Measurements from ENCODE around the gene GTF2H2. TPM values are rescaled to one million over a fixed set of nuclear protein-coding genes. Genes with fewer than 3 reads are reported as not detected.
"Not testable (repeated sequence)": the region's sequence is repeated elsewhere in the genome, so short reads cannot be mapped to it uniquely, and the experiment has no call there.

GTF2H2 gene
- total RNA-seq (ENCODE audit: low replicate concordance) = 33.2 and 43.5 TPM in 2 replicates

DNA sequence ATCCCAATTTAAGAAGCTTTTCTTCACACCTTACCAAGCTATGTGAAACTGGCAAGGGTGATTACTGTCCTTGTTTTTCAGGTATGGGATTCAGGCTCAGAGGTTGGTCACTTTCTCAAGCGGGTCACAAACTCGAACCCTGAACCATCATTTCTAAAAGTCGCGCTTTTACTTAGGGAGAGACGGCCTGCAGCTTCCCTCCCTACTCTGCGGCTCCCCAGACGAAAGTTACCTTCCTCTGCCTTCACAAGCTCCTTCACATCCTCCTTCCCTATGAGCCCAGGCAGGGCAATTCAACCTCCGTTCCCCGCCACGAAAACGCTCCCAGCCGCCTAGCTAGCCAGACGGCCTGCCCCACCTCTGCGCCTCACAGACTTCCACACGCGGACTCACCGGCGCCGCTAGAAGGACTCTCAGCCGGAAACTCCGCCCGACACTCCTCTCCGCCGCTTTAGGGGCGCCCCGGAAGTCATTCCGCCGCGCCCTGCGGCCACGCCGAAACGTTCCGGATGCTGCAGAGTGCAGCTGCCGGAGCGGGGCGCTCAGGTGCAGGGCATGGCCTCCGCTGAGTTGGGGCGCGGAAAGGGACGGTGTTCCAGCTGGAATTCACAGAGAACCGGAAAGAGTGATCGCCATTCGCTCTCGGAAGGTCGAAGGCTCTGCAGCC, at the start of gene GTF2H2:
Gene GTF2H2 (minus strand): TSS at position 415 of the 667 bp plus-strand sequence. CDS start 4,913 bp downstream, outside the sequence.
- not testable (repeated sequence) for DNase-seq (ENCODE audit: low read depth); H3K4me3 ChIP-seq (ENCODE audit: low read depth, low read length)

- H3K4me3 ChIP-seq (ENCODE audit: low read depth, low read length); DNase-seq (ENCODE audit: low read depth): not testable (repeated sequence)
These were observed 42.3 kb upstream of the GTF2H2 start for GRCh38 chr5:71109730-71110275.

DNA sequence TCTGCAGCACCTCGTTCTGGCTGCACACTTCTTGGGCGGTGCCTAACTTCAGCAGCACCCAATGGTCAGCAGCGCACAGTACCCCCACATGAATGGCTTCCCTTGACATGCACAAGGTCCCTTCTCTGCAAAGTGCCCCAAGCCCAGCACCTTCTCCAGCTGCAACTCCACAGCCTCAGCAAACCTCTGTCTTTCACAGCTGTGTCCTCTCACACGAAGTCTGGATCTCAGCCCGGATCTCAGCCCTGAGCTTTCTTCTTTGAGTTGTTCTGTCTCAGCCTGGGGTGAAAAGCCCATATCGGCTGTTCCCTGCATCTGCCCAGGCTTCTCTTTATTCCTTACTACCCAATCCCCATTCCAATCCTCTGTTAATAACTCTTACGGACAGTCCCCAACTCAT, 32.5 kb upstream of the GTF2H2 start:
- not testable (repeated sequence) for H3K4me3 ChIP-seq (ENCODE audit: low read depth, low read length); DNase-seq (ENCODE audit: low read depth)

DNA sequence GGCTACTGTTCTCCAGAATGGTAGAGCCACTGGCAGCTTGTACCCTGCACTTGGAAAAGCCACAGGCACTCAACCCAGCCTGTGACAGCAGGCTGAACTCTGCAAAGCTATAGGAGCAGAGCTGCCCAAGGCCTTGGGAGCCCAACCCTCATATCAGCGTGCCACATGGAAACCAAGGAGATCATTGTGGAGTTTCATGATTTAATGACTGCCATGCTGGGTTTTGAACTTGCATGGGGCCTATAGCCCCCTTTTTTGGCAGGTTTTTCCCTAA, 30.4 kb upstream of the GTF2H2 start:
- not testable (repeated sequence) for DNase-seq (ENCODE audit: low read depth); H3K4me3 ChIP-seq (ENCODE audit: low read depth, low read length)

DNA sequence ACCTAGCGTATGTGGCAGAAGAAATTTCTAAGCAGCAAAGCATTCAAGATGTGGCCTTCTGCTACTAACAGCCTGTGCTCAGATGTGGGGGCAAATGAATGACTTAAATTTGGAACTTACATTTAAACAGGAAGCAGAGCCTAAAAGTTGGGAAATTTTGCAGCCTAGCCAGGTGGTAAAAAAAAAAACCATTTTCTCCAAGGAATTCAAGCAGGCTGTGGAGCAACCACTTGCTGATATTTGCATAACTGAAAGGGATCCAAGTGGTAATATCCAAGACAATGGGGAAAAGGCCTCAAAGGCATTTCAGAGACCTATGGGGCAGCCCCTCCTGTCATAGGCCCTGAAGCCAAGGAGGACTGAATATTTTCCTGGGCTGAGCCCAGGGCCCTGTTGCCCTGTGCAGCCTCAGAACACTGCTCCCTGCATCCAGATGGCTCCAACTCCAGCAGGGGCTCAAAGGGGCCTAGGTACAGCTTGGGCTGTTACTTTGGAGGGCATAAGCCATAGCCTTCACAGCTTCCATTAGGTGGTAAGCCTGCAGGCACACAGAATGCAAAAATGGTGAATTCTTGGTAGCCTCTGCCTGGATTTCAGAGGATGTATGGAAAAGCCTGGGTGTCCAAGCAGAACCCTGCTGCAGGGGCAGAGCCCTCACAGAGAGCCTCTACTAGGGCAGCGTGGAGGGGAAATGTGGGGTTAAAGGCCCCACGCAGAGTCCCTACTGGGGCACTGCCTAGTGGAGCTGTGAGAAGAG, 29.9 kb upstream of the GTF2H2 start:
- not testable (repeated sequence) for H3K4me3 ChIP-seq (ENCODE audit: low read depth, low read length); DNase-seq (ENCODE audit: low read depth)

- not testable (repeated sequence) for H3K4me3 ChIP-seq (ENCODE audit: low read depth, low read length); DNase-seq (ENCODE audit: low read depth)
These were observed 22.3 kb upstream of the GTF2H2 start for GRCh38 chr5:71089773-71090172.

- DNase-seq (ENCODE audit: low read depth); H3K4me3 ChIP-seq (ENCODE audit: low read depth, low read length): not testable (repeated sequence)
These were observed 21.3 kb upstream of the GTF2H2 start for GRCh38 chr5:71088754-71089153.

DNA sequence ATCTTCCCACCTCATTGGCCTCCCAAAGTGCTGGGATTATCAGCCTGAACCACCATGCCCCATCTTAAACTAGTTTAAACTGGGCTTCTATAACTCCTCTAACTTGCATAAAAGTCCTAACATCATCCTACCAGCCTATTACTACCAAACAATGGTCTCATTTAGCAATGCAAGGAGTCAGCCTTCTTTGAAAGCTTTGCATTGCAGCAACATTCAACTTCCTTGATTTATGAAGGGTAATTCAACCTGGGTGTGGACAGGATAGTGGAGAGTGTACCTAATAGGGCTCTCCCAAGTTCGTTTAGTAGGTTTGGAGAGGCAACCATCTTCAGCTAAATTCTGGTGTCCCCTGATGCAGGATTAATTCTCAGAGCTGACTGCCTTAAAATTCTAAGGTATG, 18.7 kb upstream of the GTF2H2 start:
- DNase-seq (ENCODE audit: low read depth); H3K4me3 ChIP-seq (ENCODE audit: low read depth, low read length): not testable (repeated sequence)

- not testable (repeated sequence) for H3K4me3 ChIP-seq (ENCODE audit: low read depth, low read length); DNase-seq (ENCODE audit: low read depth)
These were observed 17.0 kb upstream of the GTF2H2 start for GRCh38 chr5:71084280-71085063.

DNA sequence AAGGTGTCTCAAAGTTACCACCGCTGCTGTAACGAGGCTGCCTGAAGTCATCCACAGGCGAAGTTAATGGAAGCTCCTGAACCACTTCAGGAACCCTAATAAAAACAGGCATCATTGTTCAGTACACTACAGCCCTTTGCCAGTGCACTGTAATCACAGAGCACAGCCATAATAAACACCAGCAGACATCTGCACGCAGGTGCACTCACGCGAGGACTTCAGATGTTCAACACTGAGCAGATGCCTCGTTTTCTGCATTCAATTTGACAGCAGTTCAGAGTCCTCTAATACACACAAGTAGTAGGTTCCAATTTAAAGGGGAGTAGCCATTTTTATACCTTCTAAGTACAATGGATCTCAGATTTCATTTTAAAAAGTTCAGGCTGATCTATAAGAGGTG, 15.4 kb upstream of the GTF2H2 start:
- H3K4me3 ChIP-seq (ENCODE audit: low read depth, low read length); DNase-seq (ENCODE audit: low read depth): not testable (repeated sequence)

- not testable (repeated sequence) for DNase-seq (ENCODE audit: low read depth); H3K4me3 ChIP-seq (ENCODE audit: low read depth, low read length)
These were observed 14.9 kb upstream of the GTF2H2 start for GRCh38 chr5:71082340-71082739.

GRCh38 chr5:71061322-71061721, 6.2 kb downstream of the GTF2H2 start:
- not testable (repeated sequence) for H3K4me3 ChIP-seq (ENCODE audit: low read depth, low read length); DNase-seq (ENCODE audit: low read depth)

GRCh38 chr5:71059426-71059825, 8.1 kb downstream of the GTF2H2 start:
- H3K4me3 ChIP-seq (ENCODE audit: low read depth, low read length); DNase-seq (ENCODE audit: low read depth): not testable (repeated sequence)

GRCh38 chr5:71044808-71045207, 22.7 kb downstream of the GTF2H2 start:
- DNase-seq (ENCODE audit: low read depth); H3K4me3 ChIP-seq (ENCODE audit: low read depth, low read length): not testable (repeated sequence)

DNA sequence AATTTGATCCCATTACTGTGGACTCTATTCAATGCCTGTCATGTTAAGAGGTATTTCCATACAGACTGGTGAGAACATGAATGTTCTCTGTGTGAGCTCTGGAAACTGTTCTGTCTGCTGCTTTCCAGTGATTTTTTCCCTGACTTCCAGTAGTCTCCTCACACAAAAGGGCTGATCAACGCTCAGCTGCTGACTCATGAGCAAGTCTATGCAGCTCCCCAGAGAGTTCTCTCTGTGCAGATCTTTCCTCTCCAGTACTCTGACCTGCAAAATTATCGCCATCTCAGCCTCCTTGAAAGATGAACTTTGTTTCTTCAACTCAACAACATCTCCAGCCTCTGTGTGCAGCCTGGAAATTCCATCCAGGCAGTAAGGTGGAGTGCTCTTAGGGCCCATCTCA, 23.3 kb downstream of the GTF2H2 start:
- not testable (repeated sequence) for DNase-seq (ENCODE audit: low read depth); H3K4me3 ChIP-seq (ENCODE audit: low read depth, low read length)

DNA sequence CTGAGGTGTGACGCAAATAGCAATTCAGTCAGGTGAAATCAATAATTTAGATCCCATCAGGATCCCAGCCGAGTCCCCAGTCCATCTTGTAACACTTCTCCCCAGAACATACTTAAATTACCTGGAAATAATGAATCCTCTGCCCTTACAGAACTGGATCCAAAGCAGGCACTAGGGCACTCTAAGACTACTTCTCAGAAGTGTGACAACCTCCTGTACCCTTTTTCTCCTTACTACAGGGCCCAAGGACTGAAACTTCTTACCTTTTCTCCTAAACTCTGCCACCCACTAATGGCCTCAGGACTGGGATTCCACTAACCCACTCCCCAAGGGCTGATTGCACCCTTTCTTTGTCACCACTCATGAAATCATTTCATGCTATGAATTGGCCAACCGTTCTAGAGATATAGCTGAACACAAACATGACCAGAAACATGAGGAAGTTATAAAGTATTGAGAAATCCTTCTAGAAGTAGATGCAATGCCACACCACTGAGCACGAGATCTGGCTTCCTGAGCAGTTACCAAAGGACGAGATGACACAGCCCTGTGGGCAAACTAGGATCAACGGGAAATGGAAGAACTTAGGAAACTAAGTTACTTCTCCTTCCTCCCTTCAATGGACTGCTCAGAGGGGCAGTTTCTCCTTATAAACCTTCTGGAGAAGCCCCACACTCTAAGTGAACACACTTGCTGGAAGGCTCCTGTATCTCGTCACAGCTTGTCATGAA, 36.3 kb downstream of the GTF2H2 start:
- not testable (repeated sequence) for H3K4me3 ChIP-seq (ENCODE audit: low read depth, low read length); DNase-seq (ENCODE audit: low read depth)

DNA sequence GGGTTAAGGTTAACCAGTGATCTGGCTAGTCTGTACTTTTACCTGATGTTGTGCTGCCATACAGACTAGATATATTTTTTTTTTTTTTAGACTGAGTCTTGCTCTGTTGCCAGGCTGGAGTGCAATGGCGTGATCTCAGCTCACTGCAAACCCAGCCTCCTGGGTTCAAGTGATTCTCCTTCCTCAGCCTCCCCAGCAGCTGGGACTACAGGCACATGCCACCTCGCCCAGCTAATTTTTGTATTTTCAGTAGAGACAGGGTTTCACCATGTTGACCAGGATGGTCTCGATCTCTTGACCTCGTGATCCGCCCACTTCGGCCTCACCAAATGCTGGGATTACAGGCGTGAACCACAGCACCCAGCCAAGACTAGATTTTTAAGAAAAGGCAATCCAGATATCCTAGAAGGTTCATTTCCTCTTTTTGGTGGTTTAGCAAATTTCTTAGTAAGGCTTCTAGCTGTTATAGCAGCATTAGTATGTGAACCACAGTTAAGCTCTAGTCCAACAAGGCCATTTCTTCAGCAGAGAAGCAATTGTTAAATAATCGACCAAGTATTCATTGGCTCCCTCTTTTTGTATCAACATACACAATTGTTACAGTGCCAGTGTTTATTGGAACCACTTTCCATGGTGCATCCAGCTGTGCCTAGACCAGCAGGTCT, 42.1 kb downstream of the GTF2H2 start, which contains the start of gene NAIP:
Gene NAIP (minus strand): TSS at position 51 of the 665 bp plus-strand sequence. CDS start 12,424 bp downstream, outside the sequence.
- DNase-seq (ENCODE audit: low read depth); H3K4me3 ChIP-seq (ENCODE audit: low read depth, low read length): not testable (repeated sequence)

DNA sequence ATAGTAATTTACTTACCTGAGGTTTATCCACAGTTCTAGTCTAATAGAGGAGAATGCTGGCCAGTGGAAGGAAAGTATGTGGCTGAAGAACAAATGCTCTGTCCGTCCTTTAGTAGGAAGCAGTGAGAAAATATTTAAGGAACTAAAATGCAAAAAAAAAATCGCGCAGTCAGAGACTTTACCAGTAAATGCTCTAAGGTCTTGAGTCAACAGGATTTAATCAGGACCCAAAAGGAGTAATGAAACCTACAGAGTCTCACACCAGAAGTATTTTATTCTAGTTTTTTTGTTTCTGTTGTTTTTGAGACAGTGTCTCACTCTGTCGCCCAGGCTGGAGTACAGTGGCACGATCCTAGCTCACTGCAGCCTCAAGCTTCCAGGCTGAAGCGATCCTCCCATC, 46.8 kb downstream of the GTF2H2 start:
- not testable (repeated sequence) for H3K4me3 ChIP-seq (ENCODE audit: low read depth, low read length); DNase-seq (ENCODE audit: low read depth)

All from fibroblast of the aortic adventitia (primary cell).